ENCODE data around the gene ADGRG7. TPM values are rescaled to one million over a fixed set of nuclear protein-coding genes. Genes with fewer than 3 reads are reported as not detected.

The ADGRG7 gene
- total and polyA plus RNA-seq, 2 donors (not counting 1 experiment from before 2014, with no cell fraction given) = not detected

DNA sequence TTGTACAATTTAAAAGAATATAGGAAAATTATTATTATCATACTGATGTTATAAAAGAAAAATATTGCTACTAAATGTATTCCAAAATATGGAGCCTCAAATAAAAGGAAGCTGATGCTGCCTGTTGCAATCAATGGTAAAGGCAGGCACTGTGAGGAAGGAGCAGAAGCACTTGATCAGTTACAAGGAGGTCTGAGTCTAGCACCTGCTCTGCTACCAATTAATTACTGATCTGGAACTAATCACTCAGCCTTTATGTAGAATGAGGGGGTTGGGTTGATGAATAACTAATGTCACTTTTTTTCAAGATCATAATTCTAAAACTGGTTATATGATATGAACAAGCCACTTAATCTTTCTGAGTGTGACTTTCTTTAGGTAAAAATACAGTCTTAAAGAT is 5.5 kb downstream of the ADGRG7 start:
- intact Hi-C loops (cut with micrococcal nuclease) = no loop called here
- ChIA-PET CTCF (no interaction called here), POLR2A (no interaction called here)
- ATAC-seq (ENCODE audit: low read depth) (no peak), DNase-seq (no peak)
- no peaks in the 10 kb centered on the region for H3K4me1 ChIP-seq (ENCODE audit: control insufficient read depth in 2 of 2, insufficient read depth in 2 of 2, low read length in 2 of 2)
- Mint-ChIP-seq H3K9me3 (ENCODE audit: insufficient read depth) (no peaks in the 10 kb centered on the region), H3K27ac (no peak overlapping the region), H3K4me1 (no peaks in the 10 kb centered on the region), H3K27me3 (peaks cover 37% of the 10 kb centered on the region), H3K4me3 (no peak overlapping the region)
- H3K27me3 ChIP-seq (replicated peaks in 1 of 4; ENCODE audit: control extremely low read depth in 1 of 4, control insufficient read depth in 3 of 4, insufficient read depth in 4 of 4, low read length in 3 of 4) = peaks cover 0 to 5% (median under 1%) of the 10 kb centered on the region in 4 experiments
- H3K79me2 ChIP-seq (ENCODE audit: control insufficient read depth, insufficient read depth, low read length) = no peaks in the 10 kb centered on the region
- no peaks in the 10 kb centered on the region for H3K9me3 ChIP-seq (ENCODE audit: control extremely low read depth in 1 of 3, control insufficient read depth in 2 of 3, insufficient read depth in 1 of 3, low read length in 2 of 3)
- H4K20me1 ChIP-seq (ENCODE audit: control insufficient read depth, insufficient read depth, low read length, poor library complexity, severe bottlenecking) = no peaks in the 10 kb centered on the region
- no peak overlapping the region for H3K27ac ChIP-seq (ENCODE audit: low read length in 2 of 2)
- H3K36me3 ChIP-seq (replicated peaks in 1 of 2; ENCODE audit: control extremely low read depth in 1 of 2, control insufficient read depth in 1 of 2, extremely low read depth in 1 of 2, insufficient read depth in 2 of 2, low read length in 1 of 2) = no peaks in the 10 kb centered on the region
- no peak overlapping the region for H3K4me3 ChIP-seq (ENCODE audit: control extremely low read depth in 1 of 5, extremely low read depth in 1 of 5, insufficient read depth in 1 of 5, low read depth in 2 of 5, low read length in 4 of 5)
- no peak overlapping the region for H3K9ac ChIP-seq (ENCODE audit: low read length)
- H3K4me2 ChIP-seq (replicated peaks; ENCODE audit: low read depth, low read length, poor library complexity, severe bottlenecking) = no peak overlapping the region
- TF ChIP-seq, protein P1, sequence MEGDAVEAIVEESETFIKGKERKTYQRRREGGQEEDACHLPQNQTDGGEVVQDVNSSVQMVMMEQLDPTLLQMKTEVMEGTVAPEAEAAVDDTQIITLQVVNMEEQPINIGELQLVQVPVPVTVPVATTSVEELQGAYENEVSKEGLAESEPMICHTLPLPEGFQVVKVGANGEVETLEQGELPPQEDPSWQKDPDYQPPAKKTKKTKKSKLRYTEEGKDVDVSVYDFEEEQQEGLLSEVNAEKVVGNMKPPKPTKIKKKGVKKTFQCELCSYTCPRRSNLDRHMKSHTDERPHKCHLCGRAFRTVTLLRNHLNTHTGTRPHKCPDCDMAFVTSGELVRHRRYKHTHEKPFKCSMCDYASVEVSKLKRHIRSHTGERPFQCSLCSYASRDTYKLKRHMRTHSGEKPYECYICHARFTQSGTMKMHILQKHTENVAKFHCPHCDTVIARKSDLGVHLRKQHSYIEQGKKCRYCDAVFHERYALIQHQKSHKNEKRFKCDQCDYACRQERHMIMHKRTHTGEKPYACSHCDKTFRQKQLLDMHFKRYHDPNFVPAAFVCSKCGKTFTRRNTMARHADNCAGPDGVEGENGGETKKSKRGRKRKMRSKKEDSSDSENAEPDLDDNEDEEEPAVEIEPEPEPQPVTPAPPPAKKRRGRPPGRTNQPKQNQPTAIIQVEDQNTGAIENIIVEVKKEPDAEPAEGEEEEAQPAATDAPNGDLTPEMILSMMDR (IDR thresholded peaks at IDR 0.05) = no peak
- no peak for TF ChIP-seq EZH2 (IDR thresholded peaks at IDR 0.05; ENCODE audit: borderline replicate concordance, insufficient read depth, low read depth, low read length, poor library complexity, severe bottlenecking)
- no peak overlapping the region for H2AFZ ChIP-seq (ENCODE audit: insufficient read depth, low read depth, low read length, poor library complexity, severe bottlenecking)

DNA sequence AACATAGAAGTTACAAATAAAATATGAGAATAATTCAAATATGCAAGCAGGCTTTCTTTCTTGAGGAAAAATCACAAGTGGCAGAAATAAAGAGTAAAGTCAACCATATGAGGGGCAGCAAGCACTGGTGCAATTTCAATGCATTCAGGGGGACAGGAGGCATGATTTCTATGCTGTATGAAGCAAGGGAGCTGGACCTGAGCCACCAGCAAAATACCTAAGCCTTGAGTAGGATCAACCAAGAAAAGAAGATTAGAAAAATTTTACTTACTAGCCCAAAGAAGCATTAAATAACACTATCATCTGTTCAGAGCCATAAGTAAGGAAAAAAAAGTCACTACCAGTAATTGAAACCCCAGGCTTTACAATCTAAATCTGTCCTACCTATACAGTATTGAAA is 6.3 kb downstream of the ADGRG7 start:
- H3K79me2 ChIP-seq (ENCODE audit: control insufficient read depth, insufficient read depth, low read length) = no peaks in the 10 kb centered on the region
- no peak overlapping the region for H3K4me3 ChIP-seq (ENCODE audit: control extremely low read depth in 1 of 5, extremely low read depth in 1 of 5, insufficient read depth in 1 of 5, low read depth in 2 of 5, low read length in 4 of 5)
- Mint-ChIP-seq H3K9me3 (ENCODE audit: insufficient read depth) (no peaks in the 10 kb centered on the region), H3K27me3 (peaks cover 30% of the 10 kb centered on the region), H3K4me3 (no peak overlapping the region), H3K4me1 (no peaks in the 10 kb centered on the region), H3K27ac (no peak overlapping the region)
- no peak for ATAC-seq (ENCODE audit: low read depth)
- TF ChIP-seq, protein P1 (IDR thresholded peaks at IDR 0.05) = no peak
- no peak for TF ChIP-seq EZH2 (IDR thresholded peaks at IDR 0.05; ENCODE audit: borderline replicate concordance, insufficient read depth, low read depth, low read length, poor library complexity, severe bottlenecking)
- H3K27me3 ChIP-seq (replicated peaks in 1 of 4; ENCODE audit: control extremely low read depth in 1 of 4, control insufficient read depth in 3 of 4, insufficient read depth in 4 of 4, low read length in 3 of 4) = peaks cover 0 to 2% (median 0%) of the 10 kb centered on the region in 4 experiments
- no peaks in the 10 kb centered on the region for H3K9me3 ChIP-seq (ENCODE audit: control extremely low read depth in 1 of 3, control insufficient read depth in 2 of 3, insufficient read depth in 1 of 3, low read length in 2 of 3)
- no peak overlapping the region for H3K27ac ChIP-seq (ENCODE audit: low read length in 2 of 2)
- ChIA-PET CTCF (no interaction called here), POLR2A (no interaction called here)
- H3K36me3 ChIP-seq (replicated peaks in 1 of 2; ENCODE audit: control extremely low read depth in 1 of 2, control insufficient read depth in 1 of 2, extremely low read depth in 1 of 2, insufficient read depth in 2 of 2, low read length in 1 of 2) = no peaks in the 10 kb centered on the region
- H3K4me1 ChIP-seq (ENCODE audit: control insufficient read depth in 2 of 2, insufficient read depth in 2 of 2, low read length in 2 of 2) = no peaks in the 10 kb centered on the region
- no peak overlapping the region for H2AFZ ChIP-seq (ENCODE audit: insufficient read depth, low read depth, low read length, poor library complexity, severe bottlenecking)
- intact Hi-C loops (cut with micrococcal nuclease) = no loop called here
- no peak for DNase-seq
- no peak overlapping the region for H3K4me2 ChIP-seq (replicated peaks; ENCODE audit: low read depth, low read length, poor library complexity, severe bottlenecking)
- H4K20me1 ChIP-seq (ENCODE audit: control insufficient read depth, insufficient read depth, low read length, poor library complexity, severe bottlenecking) = no peaks in the 10 kb centered on the region
- H3K9ac ChIP-seq (ENCODE audit: low read length) = no peak overlapping the region
